ENCODE measurements around the gene DUSP1.

The DUSP1 gene

GRCh38 chr5:172770675-172771438, at the start of gene DUSP1:
TSS of gene DUSP1 (minus strand) at chr5:172771195. CDS start at chr5:172770952, 243 bp downstream.
- TF ChIP-seq CTCF (IDR thresholded peaks at IDR 0.05; ENCODE audit: poor library complexity, severe bottlenecking): peak; percentile 63
- Histone ChIP-seq H3K9me3 (ENCODE audit: severe bottlenecking) (no peaks in the 10 kb centered on the region), H3K4me3 (ENCODE audit: severe bottlenecking) (peak within 1 kb of the TSS; percentile 90), H3K27ac (ENCODE audit: poor library complexity, severe bottlenecking) (peak within 1 kb of the TSS; percentile 95), H3K36me3 (ENCODE audit: low read depth) (peaks cover 32% of the 10 kb centered on the region), H3K27me3 (ENCODE audit: insufficient read depth, poor library complexity, severe bottlenecking) (no peaks in the 10 kb centered on the region), H3K4me1 (ENCODE audit: insufficient read depth, poor library complexity, severe bottlenecking) (peaks cover 51% of the 10 kb centered on the region)
- DNase-seq (ENCODE audit: low spot score): peak; percentile 100
- ATAC-seq (ENCODE audit: low read depth): peak; percentile 42

- no peak overlapping the region for H3K4me3 ChIP-seq (ENCODE audit: severe bottlenecking)
- H3K4me1 ChIP-seq (ENCODE audit: insufficient read depth, poor library complexity, severe bottlenecking): peaks cover 23% of the 10 kb centered on the region
- no peak for DNase-seq (ENCODE audit: low spot score)
- peak; percentile 67 for ATAC-seq (ENCODE audit: low read depth)
- peaks cover under 1% of the 10 kb centered on the region for H3K9me3 ChIP-seq (ENCODE audit: severe bottlenecking)
- no peaks in the 10 kb centered on the region for H3K27me3 ChIP-seq (ENCODE audit: insufficient read depth, poor library complexity, severe bottlenecking)
- H3K36me3 ChIP-seq (ENCODE audit: low read depth): no peaks in the 10 kb centered on the region
- peak overlapping the region; percentile 8 for H3K27ac ChIP-seq (ENCODE audit: poor library complexity, severe bottlenecking)
- TF ChIP-seq CTCF (IDR thresholded peaks at IDR 0.05; ENCODE audit: poor library complexity, severe bottlenecking): no peak
Observed at GRCh38 chr5:172820046-172820767, 49.2 kb upstream of the DUSP1 start.

- no peaks in the 10 kb centered on the region for H3K36me3 ChIP-seq (ENCODE audit: low read depth)
- no peak for DNase-seq (ENCODE audit: low spot score)
- H3K27ac ChIP-seq (ENCODE audit: poor library complexity, severe bottlenecking): peak overlapping the region; percentile 8
- no peaks in the 10 kb centered on the region for H3K9me3 ChIP-seq (ENCODE audit: severe bottlenecking)
- peaks cover 23% of the 10 kb centered on the region for H3K4me1 ChIP-seq (ENCODE audit: insufficient read depth, poor library complexity, severe bottlenecking)
- TF ChIP-seq CTCF (IDR thresholded peaks at IDR 0.05; ENCODE audit: poor library complexity, severe bottlenecking): no peak
- no peak overlapping the region for H3K4me3 ChIP-seq (ENCODE audit: severe bottlenecking)
- ATAC-seq (ENCODE audit: low read depth): no peak
- H3K27me3 ChIP-seq (ENCODE audit: insufficient read depth, poor library complexity, severe bottlenecking): no peaks in the 10 kb centered on the region
Observed at GRCh38 chr5:172819569-172819968, 48.6 kb upstream of the DUSP1 start.

GRCh38 chr5:172818081-172818480, 47.1 kb upstream of the DUSP1 start:
- peaks cover 23% of the 10 kb centered on the region for H3K4me1 ChIP-seq (ENCODE audit: insufficient read depth, poor library complexity, severe bottlenecking)
- ATAC-seq (ENCODE audit: low read depth): no peak
- no peaks in the 10 kb centered on the region for H3K36me3 ChIP-seq (ENCODE audit: low read depth)
- no peaks in the 10 kb centered on the region for H3K27me3 ChIP-seq (ENCODE audit: insufficient read depth, poor library complexity, severe bottlenecking)
- no peak for TF ChIP-seq CTCF (IDR thresholded peaks at IDR 0.05; ENCODE audit: poor library complexity, severe bottlenecking)
- no peak overlapping the region for H3K27ac ChIP-seq (ENCODE audit: poor library complexity, severe bottlenecking)
- H3K9me3 ChIP-seq (ENCODE audit: severe bottlenecking): no peaks in the 10 kb centered on the region
- H3K4me3 ChIP-seq (ENCODE audit: severe bottlenecking): no peak overlapping the region
- no peak for DNase-seq (ENCODE audit: low spot score)
